Measurements from ENCODE around the gene PDE9A.

DNA sequence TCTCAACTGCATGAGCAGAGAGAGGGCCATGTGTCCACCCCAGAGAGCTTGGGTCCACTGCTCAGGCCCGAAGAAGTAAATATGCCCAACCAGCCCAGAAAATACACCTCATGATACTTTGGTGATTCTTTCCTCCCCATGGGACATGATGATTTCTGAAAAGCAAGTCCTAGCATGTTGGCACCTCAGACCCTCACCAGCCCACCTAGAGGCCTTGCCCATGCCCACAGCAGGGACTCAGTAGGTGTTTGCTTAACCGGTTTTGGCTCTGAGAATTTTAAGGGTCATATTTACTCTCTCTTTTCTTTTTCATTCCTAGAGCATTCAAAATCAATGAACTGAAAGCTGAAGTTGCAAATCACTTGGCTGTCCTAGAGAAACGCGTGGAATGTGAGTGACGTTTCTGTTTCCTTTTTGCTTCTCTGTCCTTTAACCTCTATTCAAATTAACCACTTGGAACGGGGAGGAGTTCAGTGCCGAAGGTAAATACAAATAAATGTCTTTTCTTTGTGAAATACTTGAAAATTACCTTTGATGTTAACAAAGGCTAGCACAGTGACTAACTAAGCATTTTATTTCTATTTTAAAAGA lies 79.7 kb downstream of the PDE9A start:
- TF ChIP-seq, protein P1, sequence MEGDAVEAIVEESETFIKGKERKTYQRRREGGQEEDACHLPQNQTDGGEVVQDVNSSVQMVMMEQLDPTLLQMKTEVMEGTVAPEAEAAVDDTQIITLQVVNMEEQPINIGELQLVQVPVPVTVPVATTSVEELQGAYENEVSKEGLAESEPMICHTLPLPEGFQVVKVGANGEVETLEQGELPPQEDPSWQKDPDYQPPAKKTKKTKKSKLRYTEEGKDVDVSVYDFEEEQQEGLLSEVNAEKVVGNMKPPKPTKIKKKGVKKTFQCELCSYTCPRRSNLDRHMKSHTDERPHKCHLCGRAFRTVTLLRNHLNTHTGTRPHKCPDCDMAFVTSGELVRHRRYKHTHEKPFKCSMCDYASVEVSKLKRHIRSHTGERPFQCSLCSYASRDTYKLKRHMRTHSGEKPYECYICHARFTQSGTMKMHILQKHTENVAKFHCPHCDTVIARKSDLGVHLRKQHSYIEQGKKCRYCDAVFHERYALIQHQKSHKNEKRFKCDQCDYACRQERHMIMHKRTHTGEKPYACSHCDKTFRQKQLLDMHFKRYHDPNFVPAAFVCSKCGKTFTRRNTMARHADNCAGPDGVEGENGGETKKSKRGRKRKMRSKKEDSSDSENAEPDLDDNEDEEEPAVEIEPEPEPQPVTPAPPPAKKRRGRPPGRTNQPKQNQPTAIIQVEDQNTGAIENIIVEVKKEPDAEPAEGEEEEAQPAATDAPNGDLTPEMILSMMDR (conservative IDR thresholded peaks at IDR 0.05; ENCODE audit: low read depth in 2 of 2): no peak
- TF ChIP-seq POLR2AphosphoS5 (IDR thresholded peaks at IDR 0.05; ENCODE audit: low read depth) (no peak), JUNB (IDR thresholded peaks at IDR 0.05; ENCODE audit: unreplicated experiment) (no peak), EZH2phosphoT487 (IDR thresholded peaks at IDR 0.05; ENCODE audit: unreplicated experiment) (no peak), EZH2 (IDR thresholded peaks at IDR 0.05; ENCODE audit: low read depth, unreplicated experiment) (no peak), CREB1 (CRISPR knock-in tag; IDR thresholded peaks at IDR 0.05; ENCODE audit: low read depth) (no peak), ZNF114 (CRISPR knock-in tag; IDR thresholded peaks at IDR 0.05) (no peak), NANOG (IDR thresholded peaks at IDR 0.05; ENCODE audit: borderline replicate concordance) (no peak), ZNF331 (CRISPR knock-in tag; IDR thresholded peaks at IDR 0.05; ENCODE audit: low read depth) (no peak)
- TF ChIP-seq, protein P2, sequence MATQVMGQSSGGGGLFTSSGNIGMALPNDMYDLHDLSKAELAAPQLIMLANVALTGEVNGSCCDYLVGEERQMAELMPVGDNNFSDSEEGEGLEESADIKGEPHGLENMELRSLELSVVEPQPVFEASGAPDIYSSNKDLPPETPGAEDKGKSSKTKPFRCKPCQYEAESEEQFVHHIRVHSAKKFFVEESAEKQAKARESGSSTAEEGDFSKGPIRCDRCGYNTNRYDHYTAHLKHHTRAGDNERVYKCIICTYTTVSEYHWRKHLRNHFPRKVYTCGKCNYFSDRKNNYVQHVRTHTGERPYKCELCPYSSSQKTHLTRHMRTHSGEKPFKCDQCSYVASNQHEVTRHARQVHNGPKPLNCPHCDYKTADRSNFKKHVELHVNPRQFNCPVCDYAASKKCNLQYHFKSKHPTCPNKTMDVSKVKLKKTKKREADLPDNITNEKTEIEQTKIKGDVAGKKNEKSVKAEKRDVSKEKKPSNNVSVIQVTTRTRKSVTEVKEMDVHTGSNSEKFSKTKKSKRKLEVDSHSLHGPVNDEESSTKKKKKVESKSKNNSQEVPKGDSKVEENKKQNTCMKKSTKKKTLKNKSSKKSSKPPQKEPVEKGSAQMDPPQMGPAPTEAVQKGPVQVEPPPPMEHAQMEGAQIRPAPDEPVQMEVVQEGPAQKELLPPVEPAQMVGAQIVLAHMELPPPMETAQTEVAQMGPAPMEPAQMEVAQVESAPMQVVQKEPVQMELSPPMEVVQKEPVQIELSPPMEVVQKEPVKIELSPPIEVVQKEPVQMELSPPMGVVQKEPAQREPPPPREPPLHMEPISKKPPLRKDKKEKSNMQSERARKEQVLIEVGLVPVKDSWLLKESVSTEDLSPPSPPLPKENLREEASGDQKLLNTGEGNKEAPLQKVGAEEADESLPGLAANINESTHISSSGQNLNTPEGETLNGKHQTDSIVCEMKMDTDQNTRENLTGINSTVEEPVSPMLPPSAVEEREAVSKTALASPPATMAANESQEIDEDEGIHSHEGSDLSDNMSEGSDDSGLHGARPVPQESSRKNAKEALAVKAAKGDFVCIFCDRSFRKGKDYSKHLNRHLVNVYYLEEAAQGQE (IDR thresholded peaks at IDR 0.05; ENCODE audit: unreplicated experiment): no peak
- TF ChIP-seq, protein P3, sequence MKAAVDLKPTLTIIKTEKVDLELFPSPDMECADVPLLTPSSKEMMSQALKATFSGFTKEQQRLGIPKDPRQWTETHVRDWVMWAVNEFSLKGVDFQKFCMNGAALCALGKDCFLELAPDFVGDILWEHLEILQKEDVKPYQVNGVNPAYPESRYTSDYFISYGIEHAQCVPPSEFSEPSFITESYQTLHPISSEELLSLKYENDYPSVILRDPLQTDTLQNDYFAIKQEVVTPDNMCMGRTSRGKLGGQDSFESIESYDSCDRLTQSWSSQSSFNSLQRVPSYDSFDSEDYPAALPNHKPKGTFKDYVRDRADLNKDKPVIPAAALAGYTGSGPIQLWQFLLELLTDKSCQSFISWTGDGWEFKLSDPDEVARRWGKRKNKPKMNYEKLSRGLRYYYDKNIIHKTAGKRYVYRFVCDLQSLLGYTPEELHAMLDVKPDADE (IDR thresholded peaks at IDR 0.05): no peak
